Measurements from ENCODE around the gene FAM200B.
"Not testable (repeated sequence)": the region's sequence is repeated elsewhere in the genome, so short reads cannot be mapped to it uniquely, and the experiment has no call there.

FAM200B gene

GRCh38 chr4:15720851-15721250 is 39.2 kb downstream of the FAM200B start:
- Histone ChIP-seq H3K4me1 (ENCODE audit: control insufficient read depth, insufficient read depth, low read length) (no peaks in the 10 kb centered on the region), H3K36me3 (ENCODE audit: control insufficient read depth, insufficient read depth, low read length) (no peaks in the 10 kb centered on the region), H3K9ac (ENCODE audit: low read depth, low read length) (no peak overlapping the region), H3K4me3 (ENCODE audit: low read depth, low read length) (no peak overlapping the region), H3K27me3 (ENCODE audit: control insufficient read depth, insufficient read depth, low read length) (no peaks in the 10 kb centered on the region), H3K9me3 (ENCODE audit: control insufficient read depth, insufficient read depth, low read length) (no peaks in the 10 kb centered on the region)

GRCh38 chr4:15725608-15726007 is 44.0 kb downstream of the FAM200B start:
- no peaks in the 10 kb centered on the region for H3K9me3 ChIP-seq (ENCODE audit: control insufficient read depth, insufficient read depth, low read length)
- no peaks in the 10 kb centered on the region for H3K4me1 ChIP-seq (ENCODE audit: control insufficient read depth, insufficient read depth, low read length)
- H3K36me3 ChIP-seq (ENCODE audit: control insufficient read depth, insufficient read depth, low read length) = no peaks in the 10 kb centered on the region
- no peak overlapping the region for H3K9ac ChIP-seq (ENCODE audit: low read depth, low read length)
- H3K4me3 ChIP-seq (ENCODE audit: low read depth, low read length) = no peak overlapping the region
- no peaks in the 10 kb centered on the region for H3K27me3 ChIP-seq (ENCODE audit: control insufficient read depth, insufficient read depth, low read length)

GRCh38 chr4:15729910-15730533 is 48.4 kb downstream of the FAM200B start:
- Histone ChIP-seq H3K4me1 (ENCODE audit: control insufficient read depth, insufficient read depth, low read length) (no peaks in the 10 kb centered on the region), H3K9ac (ENCODE audit: low read depth, low read length) (no peak overlapping the region), H3K36me3 (ENCODE audit: control insufficient read depth, insufficient read depth, low read length) (no peaks in the 10 kb centered on the region), H3K9me3 (ENCODE audit: control insufficient read depth, insufficient read depth, low read length) (no peaks in the 10 kb centered on the region), H3K4me3 (ENCODE audit: low read depth, low read length) (no peak overlapping the region), H3K27me3 (ENCODE audit: control insufficient read depth, insufficient read depth, low read length) (no peaks in the 10 kb centered on the region)

GRCh38 chr4:15733061-15733460 is 51.4 kb downstream of the FAM200B start:
- not testable (repeated sequence) for H3K9ac ChIP-seq (ENCODE audit: low read depth, low read length); H3K9me3 ChIP-seq (ENCODE audit: control insufficient read depth, insufficient read depth, low read length); H3K27me3 ChIP-seq (ENCODE audit: control insufficient read depth, insufficient read depth, low read length); H3K36me3 ChIP-seq (ENCODE audit: control insufficient read depth, insufficient read depth, low read length); H3K4me3 ChIP-seq (ENCODE audit: low read depth, low read length); H3K4me1 ChIP-seq (ENCODE audit: control insufficient read depth, insufficient read depth, low read length)

GRCh38 chr4:15735536-15735935 is 53.9 kb downstream of the FAM200B start:
- H3K36me3 ChIP-seq (ENCODE audit: control insufficient read depth, insufficient read depth, low read length) = no peaks in the 10 kb centered on the region
- no peaks in the 10 kb centered on the region for H3K4me1 ChIP-seq (ENCODE audit: control insufficient read depth, insufficient read depth, low read length)
- no peak overlapping the region for H3K4me3 ChIP-seq (ENCODE audit: low read depth, low read length)
- no peaks in the 10 kb centered on the region for H3K9me3 ChIP-seq (ENCODE audit: control insufficient read depth, insufficient read depth, low read length)
- no peak overlapping the region for H3K9ac ChIP-seq (ENCODE audit: low read depth, low read length)
- no peaks in the 10 kb centered on the region for H3K27me3 ChIP-seq (ENCODE audit: control insufficient read depth, insufficient read depth, low read length)

GRCh38 chr4:15736514-15737050 is 55.0 kb downstream of the FAM200B start:
- Histone ChIP-seq H3K27me3 (ENCODE audit: control insufficient read depth, insufficient read depth, low read length) (no peaks in the 10 kb centered on the region), H3K4me3 (ENCODE audit: low read depth, low read length) (no peak overlapping the region), H3K9me3 (ENCODE audit: control insufficient read depth, insufficient read depth, low read length) (no peaks in the 10 kb centered on the region), H3K36me3 (ENCODE audit: control insufficient read depth, insufficient read depth, low read length) (no peaks in the 10 kb centered on the region), H3K4me1 (ENCODE audit: control insufficient read depth, insufficient read depth, low read length) (no peaks in the 10 kb centered on the region), H3K9ac (ENCODE audit: low read depth, low read length) (no peak overlapping the region)

- Histone ChIP-seq H3K9me3 (ENCODE audit: control insufficient read depth, insufficient read depth, low read length) (no peaks in the 10 kb centered on the region), H3K9ac (ENCODE audit: low read depth, low read length) (no peak overlapping the region), H3K4me1 (ENCODE audit: control insufficient read depth, insufficient read depth, low read length) (no peaks in the 10 kb centered on the region), H3K27me3 (ENCODE audit: control insufficient read depth, insufficient read depth, low read length) (no peaks in the 10 kb centered on the region), H3K4me3 (ENCODE audit: low read depth, low read length) (no peak overlapping the region), H3K36me3 (ENCODE audit: control insufficient read depth, insufficient read depth, low read length) (no peaks in the 10 kb centered on the region)
Observed at GRCh38 chr4:15737255-15737654, 55.6 kb downstream of the FAM200B start.

- Histone ChIP-seq H3K4me1 (ENCODE audit: control insufficient read depth, insufficient read depth, low read length) (no peaks in the 10 kb centered on the region), H3K27me3 (ENCODE audit: control insufficient read depth, insufficient read depth, low read length) (no peaks in the 10 kb centered on the region), H3K36me3 (ENCODE audit: control insufficient read depth, insufficient read depth, low read length) (no peaks in the 10 kb centered on the region), H3K4me3 (ENCODE audit: low read depth, low read length) (no peak overlapping the region), H3K9ac (ENCODE audit: low read depth, low read length) (no peak overlapping the region), H3K9me3 (ENCODE audit: control insufficient read depth, insufficient read depth, low read length) (no peaks in the 10 kb centered on the region)
Observed at GRCh38 chr4:15738877-15739276, 57.2 kb downstream of the FAM200B start.

Data from iPS-15b (cell line).